COLO829 (cell line): ENCODE measurements around the gene CELSR2.

Source experiments
- DNase-seq: peaks from one replicate; pipeline ENCODE4 v3.0.0; 2012; ENCODE audit warnings: low spot score

The CELSR2 gene

DNA sequence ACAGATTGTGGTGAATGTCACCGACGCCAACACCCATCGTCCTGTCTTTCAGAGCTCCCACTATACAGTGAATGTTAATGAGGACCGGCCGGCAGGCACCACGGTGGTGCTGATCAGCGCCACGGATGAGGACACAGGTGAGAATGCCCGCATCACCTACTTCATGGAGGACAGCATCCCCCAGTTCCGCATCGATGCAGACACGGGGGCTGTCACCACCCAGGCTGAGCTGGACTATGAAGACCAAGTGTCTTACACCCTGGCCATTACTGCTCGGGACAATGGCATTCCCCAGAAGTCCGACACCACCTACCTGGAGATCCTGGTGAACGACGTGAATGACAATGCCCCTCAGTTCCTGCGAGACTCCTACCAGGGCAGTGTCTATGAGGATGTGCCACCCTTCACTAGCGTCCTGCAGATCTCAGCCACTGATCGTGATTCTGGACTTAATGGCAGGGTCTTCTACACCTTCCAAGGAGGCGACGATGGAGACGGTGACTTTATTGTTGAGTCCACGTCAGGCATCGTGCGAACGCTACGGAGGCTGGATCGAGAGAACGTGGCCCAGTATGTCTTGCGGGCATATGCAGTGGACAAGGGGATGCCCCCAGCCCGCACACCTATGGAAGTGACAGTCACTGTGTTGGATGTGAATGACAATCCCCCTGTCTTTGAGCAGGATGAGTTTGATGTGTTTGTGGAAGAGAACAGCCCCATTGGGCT, 3.0 kb downstream of the CELSR2 start:
- DNase-seq = no peak

DNA sequence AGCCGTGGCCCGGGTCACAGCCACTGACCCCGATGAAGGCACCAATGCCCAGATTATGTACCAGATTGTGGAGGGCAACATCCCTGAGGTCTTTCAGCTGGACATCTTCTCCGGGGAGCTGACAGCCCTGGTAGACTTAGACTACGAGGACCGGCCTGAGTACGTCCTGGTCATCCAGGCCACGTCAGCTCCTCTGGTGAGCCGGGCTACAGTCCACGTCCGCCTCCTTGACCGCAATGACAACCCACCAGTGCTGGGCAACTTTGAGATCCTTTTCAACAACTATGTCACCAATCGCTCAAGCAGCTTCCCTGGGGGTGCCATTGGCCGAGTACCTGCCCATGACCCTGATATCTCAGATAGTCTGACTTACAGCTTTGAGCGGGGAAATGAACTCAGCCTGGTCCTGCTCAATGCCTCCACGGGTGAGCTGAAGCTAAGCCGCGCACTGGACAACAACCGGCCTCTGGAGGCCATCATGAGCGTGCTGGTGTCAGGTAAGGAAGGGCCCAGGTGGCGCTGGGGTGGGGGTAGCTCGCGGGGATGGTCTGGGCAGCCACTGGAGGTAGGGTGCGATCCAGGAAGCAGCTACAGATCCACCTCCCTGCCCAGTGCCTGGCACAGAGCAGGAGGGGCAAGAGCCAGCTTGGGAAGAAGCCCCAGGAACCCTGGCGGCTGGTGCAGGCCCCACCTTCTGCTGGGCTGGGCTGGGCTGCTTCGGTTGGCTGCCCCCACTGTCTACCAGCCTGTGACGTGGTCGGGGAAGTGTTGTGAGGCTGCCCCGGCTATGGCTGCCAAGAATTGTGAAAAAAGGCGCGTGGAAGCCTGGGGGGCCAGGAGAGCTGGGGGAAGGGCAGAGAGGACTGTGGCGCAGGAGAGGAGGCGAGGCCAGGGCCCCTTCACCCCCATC, 3.8 kb downstream of the CELSR2 start:
- no peak for DNase-seq

DNA sequence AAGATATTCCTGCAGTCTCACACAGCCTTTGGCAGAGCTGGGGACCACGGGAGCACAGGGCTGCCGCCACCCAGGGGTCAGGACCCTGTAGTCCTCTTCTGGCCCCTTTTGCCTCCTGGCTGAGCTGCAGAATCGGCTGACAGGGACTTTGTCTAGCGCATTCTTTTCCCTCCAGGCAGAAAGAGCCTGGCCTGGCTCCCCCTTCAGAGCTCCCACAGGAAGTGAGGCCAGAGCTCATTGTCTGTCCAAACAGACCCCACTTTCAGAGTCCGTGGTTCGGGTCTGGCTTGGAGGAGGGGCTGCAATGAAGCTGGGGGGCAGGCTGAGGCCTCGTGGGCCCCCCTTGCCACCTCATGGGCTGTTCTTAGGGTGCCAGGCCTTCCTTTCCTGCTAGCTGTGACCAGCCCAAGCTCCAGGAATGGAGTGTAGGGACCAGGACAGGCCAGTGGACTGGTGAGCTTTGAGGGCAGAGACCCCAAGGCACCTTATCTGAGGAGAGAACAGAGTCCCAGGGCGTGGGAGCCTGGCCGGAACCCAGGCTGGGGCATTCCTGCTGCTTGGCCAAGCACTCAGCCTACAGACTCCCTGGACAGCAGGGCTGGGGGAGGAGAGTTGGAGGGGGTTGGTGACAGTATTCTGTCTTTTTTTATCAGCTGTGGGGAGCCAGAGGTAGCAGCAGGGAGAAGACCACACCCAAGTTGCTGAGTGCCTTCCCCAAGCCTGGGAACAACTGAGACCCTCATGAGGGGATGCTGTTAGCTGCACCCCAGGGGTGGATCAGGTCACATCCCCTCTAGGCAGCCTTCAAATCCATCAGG, 4.7 kb downstream of the CELSR2 start:
- peak; percentile 45 for DNase-seq

DNA sequence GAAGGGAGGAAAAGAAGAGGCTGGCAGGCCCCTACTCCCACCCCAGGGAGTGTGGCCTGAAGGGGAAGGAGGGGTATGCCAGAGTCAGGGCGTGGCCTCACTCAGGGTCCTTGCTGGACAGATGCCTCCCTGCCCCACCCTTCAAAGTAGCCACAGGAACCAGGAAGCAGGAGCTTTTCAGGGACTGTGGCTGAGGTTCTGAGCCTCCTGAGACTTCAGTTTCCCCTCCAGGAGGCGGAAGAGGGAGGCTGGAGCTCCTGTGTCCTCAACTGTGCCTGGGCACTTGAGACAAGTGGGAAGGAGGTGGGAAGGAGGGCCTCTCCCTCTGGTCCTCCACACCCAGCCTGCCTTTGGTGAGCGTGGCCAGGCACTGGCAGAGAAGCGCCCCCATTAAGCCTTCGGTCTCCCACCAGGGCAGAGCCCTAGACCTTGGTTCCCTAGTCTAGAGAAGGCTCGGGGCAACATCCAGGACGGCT, 5.3 kb downstream of the CELSR2 start:
- no peak for DNase-seq

DNA sequence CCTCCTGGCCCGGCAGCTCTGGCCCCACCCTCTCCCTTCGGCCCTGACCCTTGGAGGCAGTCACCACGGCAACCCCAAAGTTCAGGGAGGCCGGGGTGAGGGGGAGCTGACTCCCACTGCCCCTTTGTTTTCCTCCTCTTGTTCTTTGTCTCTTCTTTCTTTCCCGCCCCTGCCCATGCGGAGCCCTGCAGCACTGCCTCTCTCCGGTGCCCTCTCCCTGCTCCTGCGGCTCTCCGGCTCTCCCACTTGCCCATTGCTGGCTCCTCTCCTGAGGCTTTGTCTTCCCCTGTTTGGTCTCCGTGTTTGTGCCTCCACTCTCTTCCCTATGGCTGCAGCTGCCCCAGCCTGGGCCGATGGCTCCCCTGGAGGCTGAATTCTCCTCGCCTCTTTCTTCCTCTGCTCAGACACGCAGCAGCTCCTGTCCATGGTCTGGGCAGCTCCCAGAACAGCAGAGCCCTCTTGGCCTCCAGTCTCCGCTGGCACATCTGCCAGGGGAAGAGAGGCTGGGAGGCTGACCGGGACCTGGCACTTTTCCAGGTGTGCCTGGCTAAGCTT, 5.8 kb downstream of the CELSR2 start:
- no peak for DNase-seq

DNA sequence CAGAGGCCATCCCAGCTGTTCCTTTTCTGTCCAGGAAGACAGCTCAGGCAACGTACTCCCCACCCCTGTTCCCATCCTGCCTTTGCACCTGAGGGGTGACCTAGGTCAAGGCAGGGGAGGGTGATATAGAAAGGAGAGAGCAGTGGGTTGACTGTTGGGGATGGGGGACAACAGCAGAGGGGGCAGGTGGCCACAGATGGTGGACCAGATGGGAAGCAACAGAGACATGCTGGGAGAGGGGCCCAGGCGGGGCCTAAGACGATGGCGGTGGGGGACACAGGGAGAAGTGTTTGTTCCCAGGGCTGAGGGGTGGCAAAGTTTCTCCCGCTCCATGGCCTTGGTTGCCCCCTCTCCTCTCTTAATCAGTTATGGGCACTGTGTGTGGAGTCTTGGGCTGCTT, 6.3 kb downstream of the CELSR2 start:
- DNase-seq = no peak

DNA sequence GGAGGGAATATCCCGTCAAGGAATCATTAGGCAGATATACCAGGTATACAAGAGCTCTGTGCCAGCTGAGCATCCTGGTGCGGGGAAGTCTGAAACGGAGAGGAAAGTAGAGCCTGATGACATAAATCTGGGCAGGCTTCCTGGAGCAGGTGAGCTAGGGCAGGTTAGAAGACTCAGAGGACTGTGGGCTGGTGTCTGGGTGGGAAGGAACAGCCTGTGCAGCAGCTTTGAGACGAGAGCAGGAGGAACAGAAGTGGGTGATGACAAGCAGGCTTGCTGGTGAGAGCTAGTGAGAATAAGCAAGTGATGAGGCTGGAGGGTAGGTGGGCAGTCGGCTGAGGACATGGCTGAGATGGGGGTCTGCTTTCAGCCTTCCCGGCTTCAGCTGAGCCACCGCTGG, 6.7 kb downstream of the CELSR2 start:
- DNase-seq = no peak

DNA sequence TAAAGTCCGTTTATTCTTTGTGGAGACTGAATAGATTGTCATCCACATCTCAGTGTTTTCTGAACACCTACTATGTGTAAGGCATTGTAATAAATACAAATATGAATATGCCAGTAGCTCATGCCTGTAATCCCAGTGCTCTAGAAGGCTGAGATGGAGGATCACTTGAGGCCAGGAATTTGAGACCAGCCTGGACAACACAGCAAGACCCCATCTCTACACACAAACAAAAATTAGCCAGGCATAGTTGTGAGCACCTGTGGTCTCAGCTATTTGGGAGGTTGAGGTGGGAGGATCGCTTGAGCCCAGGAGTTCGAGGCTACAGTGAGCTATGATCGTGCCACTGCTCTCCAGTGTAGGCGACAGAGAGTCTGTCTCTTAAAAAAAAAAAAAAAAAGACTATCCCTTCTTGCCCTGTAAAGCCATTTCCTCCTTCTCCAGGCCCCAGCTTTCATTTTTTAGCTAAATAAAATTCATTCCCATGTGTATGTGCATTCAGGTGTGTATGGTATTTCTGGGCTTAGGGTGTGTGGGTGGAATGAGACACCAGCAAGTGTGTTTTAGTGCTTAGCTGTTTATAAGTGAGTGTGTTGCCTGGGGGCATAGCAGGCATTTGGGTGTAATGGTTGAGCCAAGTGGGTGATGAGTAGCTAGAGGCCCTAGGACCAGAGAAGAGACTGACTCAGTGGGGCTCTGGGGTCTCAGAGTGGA, 7.8 kb downstream of the CELSR2 start:
- no peak for DNase-seq

DNA sequence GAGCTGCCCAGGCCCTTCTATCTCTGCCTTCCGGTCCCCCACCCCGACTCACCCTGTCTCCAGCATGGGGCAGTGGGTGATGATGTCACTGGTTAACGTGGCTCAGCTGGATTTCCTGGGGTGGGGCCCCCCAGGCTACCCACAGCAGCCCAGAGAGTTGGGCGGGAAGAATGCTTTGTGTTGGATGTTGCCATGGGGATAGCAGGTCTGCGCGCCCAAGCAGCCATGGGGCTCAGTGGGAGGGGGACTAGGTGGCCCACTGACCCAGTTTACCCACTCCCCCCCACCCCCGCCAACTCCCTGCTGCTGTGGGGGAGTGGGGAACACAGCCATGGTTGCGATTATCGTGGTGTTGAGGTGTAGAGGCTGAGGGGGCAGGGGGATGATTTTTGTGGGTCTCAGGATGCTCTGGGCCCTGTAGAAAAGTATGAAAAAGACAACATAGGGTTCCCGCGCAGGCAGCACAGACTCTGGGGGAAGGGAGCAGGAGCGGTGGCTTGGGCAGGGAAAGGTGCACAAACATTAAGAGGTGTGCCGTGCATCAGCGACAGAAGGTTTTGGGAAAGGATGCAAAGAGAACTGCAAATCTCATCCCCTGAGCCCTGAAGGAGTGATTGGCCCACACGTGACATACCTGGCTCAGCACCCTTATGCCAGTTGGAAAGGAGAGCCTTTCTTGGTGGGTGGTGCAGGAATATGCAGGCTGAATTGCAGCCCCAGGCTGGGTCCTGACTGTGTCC, 8.5 kb downstream of the CELSR2 start:
- no peak for DNase-seq

DNA sequence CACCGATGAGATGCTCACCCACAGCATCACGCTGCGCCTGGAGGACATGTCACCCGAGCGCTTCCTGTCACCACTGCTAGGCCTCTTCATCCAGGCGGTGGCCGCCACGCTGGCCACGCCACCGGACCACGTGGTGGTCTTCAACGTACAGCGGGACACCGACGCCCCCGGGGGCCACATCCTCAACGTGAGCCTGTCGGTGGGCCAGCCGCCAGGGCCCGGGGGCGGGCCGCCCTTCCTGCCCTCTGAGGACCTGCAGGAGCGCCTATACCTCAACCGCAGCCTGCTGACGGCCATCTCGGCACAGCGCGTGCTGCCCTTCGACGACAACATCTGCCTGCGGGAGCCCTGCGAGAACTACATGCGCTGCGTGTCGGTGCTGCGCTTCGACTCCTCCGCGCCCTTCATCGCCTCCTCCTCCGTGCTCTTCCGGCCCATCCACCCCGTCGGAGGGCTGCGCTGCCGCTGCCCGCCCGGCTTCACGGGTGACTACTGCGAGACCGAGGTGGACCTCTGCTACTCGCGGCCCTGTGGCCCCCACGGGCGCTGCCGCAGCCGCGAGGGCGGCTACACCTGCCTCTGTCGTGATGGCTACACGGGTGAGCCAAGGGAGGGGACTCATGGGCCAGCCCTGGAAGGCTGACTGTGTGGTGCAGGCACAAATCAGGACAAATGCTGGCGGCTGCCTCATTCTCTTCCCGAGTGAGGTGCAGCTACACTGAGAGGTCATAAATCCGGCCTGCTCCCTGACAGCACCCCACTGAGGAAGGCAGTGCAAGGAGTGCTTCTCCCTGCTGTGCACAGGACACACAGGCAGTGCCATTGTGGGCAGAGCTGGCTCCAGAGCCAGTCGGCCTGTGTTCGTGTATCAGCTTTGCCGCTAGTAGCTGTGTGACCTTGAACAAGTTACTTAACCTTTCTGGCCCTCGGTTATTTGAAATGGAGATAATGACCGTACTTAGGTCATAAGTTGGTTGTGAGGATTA, 9.4 kb downstream of the CELSR2 start:
- no peak for DNase-seq

DNA sequence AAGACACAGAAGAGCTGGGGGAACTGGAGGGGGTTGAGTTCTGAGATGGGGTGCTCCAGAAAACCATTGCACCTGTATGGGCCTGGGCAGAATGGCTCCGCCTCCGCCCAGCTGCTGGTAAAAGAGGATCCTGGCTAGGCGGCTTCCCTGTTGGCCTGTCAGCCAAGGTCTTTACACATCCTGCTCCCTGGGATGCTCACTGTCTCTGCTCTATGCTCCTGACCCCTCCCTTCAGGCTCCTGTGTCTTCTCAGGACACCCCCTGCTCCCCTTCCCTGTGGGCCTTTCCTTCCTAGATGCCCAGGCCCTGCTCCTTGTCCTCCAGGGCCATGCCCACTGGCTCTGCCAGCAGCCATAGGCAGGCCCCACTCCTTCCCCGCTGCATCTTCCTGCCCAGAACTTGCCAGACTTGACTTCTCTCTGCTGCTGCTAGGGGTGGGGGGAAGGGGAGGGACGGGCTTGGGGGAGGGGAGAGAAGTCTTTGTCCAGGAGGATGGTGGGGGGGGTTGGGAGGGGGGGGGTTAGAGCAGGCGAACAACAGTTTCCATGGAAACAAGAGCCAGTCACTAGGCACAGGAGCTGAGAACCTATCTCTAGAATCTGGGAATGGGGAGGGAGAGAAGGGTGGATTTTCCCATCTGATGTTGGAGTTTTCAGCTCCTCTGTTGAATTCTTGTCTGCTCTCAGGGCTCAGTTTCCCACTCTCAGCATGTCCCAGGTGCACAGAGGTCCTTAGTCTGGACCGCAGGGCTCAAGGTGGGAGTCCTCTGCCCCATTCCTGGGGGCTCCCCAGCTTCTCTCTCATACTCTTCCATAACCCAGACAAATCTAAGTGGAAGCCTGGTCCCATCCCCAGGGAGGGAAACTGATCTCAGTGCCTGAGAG, 10.6 kb downstream of the CELSR2 start:
- no peak for DNase-seq

DNA sequence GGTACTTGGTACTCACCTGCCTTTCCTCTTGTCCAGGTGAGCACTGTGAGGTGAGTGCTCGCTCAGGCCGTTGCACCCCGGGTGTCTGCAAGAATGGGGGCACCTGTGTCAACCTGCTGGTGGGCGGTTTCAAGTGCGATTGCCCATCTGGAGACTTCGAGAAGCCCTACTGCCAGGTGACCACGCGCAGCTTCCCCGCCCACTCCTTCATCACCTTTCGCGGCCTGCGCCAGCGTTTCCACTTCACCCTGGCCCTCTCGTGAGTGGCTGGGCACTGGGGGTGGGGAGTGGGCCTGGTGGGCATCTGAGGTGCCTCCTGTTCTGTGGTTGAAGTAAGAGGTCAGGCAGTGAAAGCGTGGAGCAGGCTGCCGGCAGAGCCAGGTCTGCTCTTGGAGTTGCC, 11.7 kb downstream of the CELSR2 start:
- no peak for DNase-seq

DNA sequence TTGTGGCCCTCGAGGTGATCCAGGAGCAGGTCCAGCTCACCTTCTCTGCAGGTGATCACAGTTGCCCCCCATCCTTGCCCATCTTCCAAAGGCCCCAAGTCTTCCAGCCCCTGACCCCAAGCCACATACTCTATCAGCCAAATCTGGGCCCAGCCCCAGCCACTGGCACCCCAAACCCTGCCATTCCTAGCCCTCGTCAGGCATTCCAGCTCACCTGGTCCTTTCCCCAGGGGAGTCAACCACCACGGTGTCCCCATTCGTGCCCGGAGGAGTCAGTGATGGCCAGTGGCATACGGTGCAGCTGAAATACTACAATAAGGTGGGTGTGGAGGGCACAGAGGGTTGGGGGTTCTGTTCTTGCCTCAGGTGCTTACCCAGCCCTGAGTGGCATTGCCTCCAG, 12.2 kb downstream of the CELSR2 start:
- no peak for DNase-seq

DNA sequence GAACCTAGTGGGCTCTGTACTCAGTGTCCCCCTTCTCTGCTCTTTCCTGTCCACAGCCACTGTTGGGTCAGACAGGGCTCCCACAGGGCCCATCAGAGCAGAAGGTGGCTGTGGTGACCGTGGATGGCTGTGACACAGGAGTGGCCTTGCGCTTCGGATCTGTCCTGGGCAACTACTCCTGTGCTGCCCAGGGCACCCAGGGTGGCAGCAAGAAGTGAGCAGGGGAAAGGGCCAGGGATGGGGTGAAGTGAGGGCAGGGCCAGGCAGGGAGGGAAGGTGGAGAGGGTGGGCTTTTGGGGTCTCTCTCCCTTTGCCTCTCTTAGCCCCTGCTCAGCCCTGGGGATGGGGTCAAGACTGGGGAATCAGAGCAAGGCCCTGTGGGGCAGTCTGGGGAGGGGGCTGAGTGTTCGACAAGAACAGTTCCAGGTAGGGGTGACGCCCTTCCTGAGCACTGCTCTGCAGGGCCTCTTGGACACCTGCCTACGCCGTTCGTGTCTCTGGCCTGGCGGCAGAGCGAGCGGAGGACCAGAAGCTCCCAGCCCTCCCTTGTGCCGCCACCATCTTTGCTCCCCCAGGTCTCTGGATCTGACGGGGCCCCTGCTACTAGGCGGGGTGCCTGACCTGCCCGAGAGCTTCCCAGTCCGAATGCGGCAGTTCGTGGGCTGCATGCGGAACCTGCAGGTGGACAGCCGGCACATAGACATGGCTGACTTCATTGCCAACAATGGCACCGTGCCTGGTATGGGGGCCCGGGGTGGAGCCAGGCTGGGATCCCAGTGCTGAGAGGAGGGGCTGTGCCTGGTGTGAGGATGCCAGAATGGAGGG, 13.1 kb downstream of the CELSR2 start:
- DNase-seq = no peak

DNA sequence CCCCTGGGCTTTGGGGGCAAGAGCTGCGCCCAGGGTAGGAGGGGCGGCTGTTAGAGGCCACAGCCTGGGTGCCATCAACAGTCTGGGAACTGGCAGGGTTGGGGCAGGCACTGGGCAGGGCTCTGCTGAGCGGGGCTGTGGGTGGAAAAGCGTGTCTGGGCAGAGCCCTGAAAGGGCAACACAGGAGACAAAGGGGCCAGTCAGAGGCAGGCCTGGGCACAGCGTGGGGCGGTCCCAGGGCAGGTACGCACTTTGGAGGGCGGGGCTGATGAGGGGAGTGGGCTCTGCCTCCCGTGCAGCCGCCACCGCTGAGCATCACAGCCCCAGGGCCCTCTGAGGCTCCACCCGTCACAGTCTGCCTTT, 13.9 kb downstream of the CELSR2 start:
- no peak for DNase-seq

DNA sequence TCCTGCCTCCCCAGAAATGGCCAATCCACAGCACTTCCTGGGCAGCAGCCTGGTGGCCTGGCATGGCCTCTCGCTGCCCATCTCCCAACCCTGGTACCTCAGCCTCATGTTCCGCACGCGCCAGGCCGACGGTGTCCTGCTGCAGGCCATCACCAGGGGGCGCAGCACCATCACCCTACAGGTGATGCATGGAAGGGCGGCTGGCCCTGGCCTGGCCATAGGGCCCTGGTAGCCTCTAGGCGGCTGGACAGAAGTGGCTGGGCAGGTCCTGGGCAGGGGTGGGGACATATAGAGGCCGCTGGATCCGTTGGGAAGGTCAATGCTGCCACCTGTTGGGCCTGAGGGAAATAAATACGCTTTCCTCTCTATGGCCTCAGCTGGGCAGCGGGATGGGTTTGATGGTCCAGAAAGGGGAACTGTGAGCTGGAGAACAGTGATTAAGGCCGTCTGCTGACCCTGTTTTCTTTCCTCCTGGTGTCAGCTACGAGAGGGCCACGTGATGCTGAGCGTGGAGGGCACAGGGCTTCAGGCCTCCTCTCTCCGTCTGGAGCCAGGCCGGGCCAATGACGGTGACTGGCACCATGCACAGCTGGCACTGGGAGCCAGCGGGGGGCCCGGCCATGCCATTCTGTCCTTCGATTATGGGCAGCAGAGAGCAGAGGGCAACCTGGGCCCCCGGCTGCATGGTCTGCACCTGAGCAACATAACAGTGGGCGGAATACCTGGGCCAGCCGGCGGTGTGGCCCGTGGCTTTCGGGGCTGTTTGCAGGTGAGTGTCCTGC, 14.4 kb downstream of the CELSR2 start:
- DNase-seq = peak; percentile 66

DNA sequence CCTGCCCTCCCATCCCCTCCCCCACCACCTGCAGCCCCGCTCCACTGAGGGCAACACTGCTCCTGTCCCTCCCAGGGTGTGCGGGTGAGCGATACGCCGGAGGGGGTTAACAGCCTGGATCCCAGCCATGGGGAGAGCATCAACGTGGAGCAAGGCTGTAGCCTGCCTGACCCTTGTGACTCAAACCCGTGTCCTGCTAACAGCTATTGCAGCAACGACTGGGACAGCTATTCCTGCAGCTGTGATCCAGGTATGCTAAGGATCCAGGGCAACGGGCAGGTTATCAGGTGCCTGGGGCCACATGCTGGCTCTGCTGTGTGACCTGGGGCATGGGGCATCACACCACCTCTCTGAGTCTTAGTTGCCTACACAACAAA, 15.0 kb downstream of the CELSR2 start:
- DNase-seq = no peak
